SU-DHL-6 (cell line): ENCODE results near the gene RAMP3.

Source experiments
- EZH2phosphoT487 ChIP-seq: fragments of 200-600 bp; sonication (generic), shearing (Covaris generic); conservative IDR thresholded peaks from 2 replicates; pipeline ENCODE4 v1.6.1; 2018; ENCODE audit warnings: mild to moderate bottlenecking, antibody characterized with exemption, low read length, moderate library complexity, mixed read lengths
- TF ChIP-seq, protein P1 (sequence below): fragments of 200-600 bp; sonication (generic); IDR thresholded peaks from one replicate; pipeline ENCODE4 v1.5.1; 2017; ENCODE audit warnings: antibody characterized with exemption, mild to moderate bottlenecking, low read length, moderate library complexity; ENCODE audit not compliant: insufficient read depth, poor library complexity, severe bottlenecking

DNA sequence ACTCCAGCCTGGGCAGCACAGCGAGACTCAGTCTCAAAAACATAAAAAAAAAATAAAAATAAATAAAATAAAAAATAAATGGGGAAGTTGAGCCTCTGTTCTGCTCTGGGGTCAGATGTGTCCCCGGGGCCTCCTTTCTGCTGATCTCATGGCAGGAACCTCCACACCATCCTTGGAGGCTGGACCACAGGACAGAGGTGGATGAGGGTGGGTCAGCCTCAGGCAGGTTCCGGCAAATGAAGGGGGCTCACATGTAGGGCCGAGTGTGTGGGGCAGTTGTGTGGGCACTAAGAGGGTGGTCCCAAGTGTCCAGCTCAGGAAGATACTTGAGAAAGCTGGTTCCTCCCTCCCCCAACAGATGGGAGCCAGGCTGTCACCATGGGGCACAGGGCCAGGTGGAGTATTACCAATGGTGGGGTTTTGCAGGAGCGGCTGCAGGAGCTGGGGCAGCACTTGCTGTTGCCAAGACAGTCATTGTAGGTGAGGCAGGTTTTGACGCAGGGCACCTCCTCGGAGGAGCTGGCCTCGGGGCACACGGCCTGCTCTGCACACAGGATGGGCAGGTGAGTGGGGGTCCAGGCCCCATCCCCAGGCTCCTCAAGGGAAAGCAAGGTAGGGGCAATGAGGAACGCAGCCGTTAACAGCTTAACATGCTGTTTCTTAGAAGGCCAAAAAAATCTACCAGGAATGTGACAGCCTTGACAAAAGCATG lies 32.2 kb upstream of the RAMP3 start:
- TF ChIP-seq, protein P1, sequence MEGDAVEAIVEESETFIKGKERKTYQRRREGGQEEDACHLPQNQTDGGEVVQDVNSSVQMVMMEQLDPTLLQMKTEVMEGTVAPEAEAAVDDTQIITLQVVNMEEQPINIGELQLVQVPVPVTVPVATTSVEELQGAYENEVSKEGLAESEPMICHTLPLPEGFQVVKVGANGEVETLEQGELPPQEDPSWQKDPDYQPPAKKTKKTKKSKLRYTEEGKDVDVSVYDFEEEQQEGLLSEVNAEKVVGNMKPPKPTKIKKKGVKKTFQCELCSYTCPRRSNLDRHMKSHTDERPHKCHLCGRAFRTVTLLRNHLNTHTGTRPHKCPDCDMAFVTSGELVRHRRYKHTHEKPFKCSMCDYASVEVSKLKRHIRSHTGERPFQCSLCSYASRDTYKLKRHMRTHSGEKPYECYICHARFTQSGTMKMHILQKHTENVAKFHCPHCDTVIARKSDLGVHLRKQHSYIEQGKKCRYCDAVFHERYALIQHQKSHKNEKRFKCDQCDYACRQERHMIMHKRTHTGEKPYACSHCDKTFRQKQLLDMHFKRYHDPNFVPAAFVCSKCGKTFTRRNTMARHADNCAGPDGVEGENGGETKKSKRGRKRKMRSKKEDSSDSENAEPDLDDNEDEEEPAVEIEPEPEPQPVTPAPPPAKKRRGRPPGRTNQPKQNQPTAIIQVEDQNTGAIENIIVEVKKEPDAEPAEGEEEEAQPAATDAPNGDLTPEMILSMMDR, result no peak
- no peak for TF ChIP-seq EZH2phosphoT487
